HepG2 (cell line): ENCODE data around the gene AGAP3. TPM values are rescaled to one million over a fixed set of nuclear protein-coding genes. Genes with fewer than 3 reads are reported as not detected.

Experiments used
- FLYWCH1 ChIP-seq: sonication (generic); formaldehyde crosslinking; IDR thresholded peaks from 2 replicates; pipeline ENCODE4 v1.8.1; 2023; ENCODE audit warnings: mild to moderate bottlenecking, missing genetic modification reagents
- MTF2 ChIP-seq: sonication (generic); formaldehyde crosslinking; IDR thresholded peaks from 2 replicates; pipeline ENCODE4 v1.5.0; 2020; ENCODE audit warnings: missing genetic modification reagents, borderline replicate concordance
- PRPF4 ChIP-seq: fragments of 200-400 bp; formaldehyde crosslinking; IDR thresholded peaks from 2 replicates; pipeline ENCODE4 v1.6.1; 2016; ENCODE audit warnings: low read length, low read depth; ENCODE audit not compliant: poor library complexity, severe bottlenecking
- SMAD3 ChIP-seq: sonication (generic); formaldehyde crosslinking; IDR thresholded peaks from 2 replicates; pipeline ENCODE4 v1.4.0; 2020; ENCODE audit warnings: missing genetic modification reagents
- SMARCE1 ChIP-seq: fragments of 450-650 bp; IDR thresholded peaks from 2 replicates; pipeline ENCODE4 v1.6.1; 2017; ENCODE audit warnings: borderline replicate concordance
- TMF1 ChIP-seq: sonication (generic); formaldehyde crosslinking; IDR thresholded peaks from 2 replicates; pipeline ENCODE4 v1.8.1; 2022; ENCODE audit warnings: low read depth, missing genetic modification reagents
- ZFP82 ChIP-seq: sonication (generic); formaldehyde crosslinking; IDR thresholded peaks from 2 replicates; pipeline ENCODE4 v1.5.1; 2020; ENCODE audit warnings: mild to moderate bottlenecking, missing genetic modification reagents, borderline replicate concordance
- polyA plus RNA-seq, 8 experiments: library from polyadenylated mRNA; depleted of rRNA in 3 of 8; stranded (reverse) in 7 of 8; unstranded in 1 of 8; fragments of >200 nt; fragmentation: Illumina TruSeq in 4 of 8; extraction: Trizol in 4 of 8; gene quantifications; 2 replicates each; pipeline versions ENCODE4 v1.2.1 to v1.2.3, GENCODE V29; 2011 to 2016; ENCODE audit warnings: low read depth in 4 of 8, missing spikeins in 1 of 8, mixed read lengths in 1 of 8; ENCODE audit not compliant: insufficient read depth in 1 of 8
- total RNA-seq, 5 experiments: library from RNA; depleted of rRNA; stranded (reverse); fragments of >200 nt; fragmentation: Illumina TruSeq; extraction: Trizol; gene quantifications; 2 replicates each; pipeline ENCODE4 v1.2.3, GENCODE V29; 2016; ENCODE audit warnings: low read depth in 1 of 5
- TF ChIP-seq, protein P1 (sequence below), 2 experiments: fragments of 450-650 bp in 1 of 2; sonication (generic) in 1 of 2; formaldehyde crosslinking in 1 of 2; IDR thresholded peaks; 2 replicates each; pipeline versions ENCODE4 v1.6.1 to v1.8.0; 2016 to 2022; ENCODE audit warnings: antibody characterized with exemption in 1 of 2, mild to moderate bottlenecking in 1 of 2, missing genetic modification reagents in 1 of 2

The AGAP3 gene
- total and polyA plus RNA-seq, 2 of the 13 experiments (the other 11 are each of a cell fraction or from before 2014, with no cell fraction given) = 31.3 to 61.4 TPM

- TF ChIP-seq TMF1 (no peak), ZFP82 (no peak), PRPF4 (no peak), FLYWCH1 (CRISPR knock-in tag) (no peak), SMAD3 (CRISPR knock-in tag) (no peak), MTF2 (CRISPR knock-in tag) (no peak), SMARCE1 (no peak)
- TF ChIP-seq, protein P1, sequence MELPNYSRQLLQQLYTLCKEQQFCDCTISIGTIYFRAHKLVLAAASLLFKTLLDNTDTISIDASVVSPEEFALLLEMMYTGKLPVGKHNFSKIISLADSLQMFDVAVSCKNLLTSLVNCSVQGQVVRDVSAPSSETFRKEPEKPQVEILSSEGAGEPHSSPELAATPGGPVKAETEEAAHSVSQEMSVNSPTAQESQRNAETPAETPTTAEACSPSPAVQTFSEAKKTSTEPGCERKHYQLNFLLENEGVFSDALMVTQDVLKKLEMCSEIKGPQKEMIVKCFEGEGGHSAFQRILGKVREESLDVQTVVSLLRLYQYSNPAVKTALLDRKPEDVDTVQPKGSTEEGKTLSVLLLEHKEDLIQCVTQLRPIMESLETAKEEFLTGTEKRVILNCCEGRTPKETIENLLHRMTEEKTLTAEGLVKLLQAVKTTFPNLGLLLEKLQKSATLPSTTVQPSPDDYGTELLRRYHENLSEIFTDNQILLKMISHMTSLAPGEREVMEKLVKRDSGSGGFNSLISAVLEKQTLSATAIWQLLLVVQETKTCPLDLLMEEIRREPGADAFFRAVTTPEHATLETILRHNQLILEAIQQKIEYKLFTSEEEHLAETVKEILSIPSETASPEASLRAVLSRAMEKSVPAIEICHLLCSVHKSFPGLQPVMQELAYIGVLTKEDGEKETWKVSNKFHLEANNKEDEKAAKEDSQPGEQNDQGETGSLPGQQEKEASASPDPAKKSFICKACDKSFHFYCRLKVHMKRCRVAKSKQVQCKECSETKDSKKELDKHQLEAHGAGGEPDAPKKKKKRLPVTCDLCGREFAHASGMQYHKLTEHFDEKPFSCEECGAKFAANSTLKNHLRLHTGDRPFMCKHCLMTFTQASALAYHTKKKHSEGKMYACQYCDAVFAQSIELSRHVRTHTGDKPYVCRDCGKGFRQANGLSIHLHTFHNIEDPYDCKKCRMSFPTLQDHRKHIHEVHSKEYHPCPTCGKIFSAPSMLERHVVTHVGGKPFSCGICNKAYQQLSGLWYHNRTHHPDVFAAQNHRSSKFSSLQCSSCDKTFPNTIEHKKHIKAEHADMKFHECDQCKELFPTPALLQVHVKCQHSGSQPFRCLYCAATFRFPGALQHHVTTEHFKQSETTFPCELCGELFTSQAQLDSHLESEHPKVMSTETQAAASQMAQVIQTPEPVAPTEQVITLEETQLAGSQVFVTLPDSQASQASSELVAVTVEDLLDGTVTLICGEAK (IDR thresholded peaks at IDR 0.05) = no peak
- TF ChIP-seq, protein P1 (CRISPR knock-in tag; IDR thresholded peaks at IDR 0.05) = no peak
Observed at GRCh38 chr7:151121380-151122170, 35.3 kb downstream of the AGAP3 start (continued).
